Neural progenitor cell (in vitro differentiated cells): ENCODE data around the gene AVEN.

Source experiments
- EZH2 ChIP-seq: fragments of 200-600 bp; sonication (generic); IDR thresholded peaks from 2 replicates; pipeline ENCODE4 v1.6.1; 2017; ENCODE audit warnings: antibody characterized with exemption, mild to moderate bottlenecking, moderate library complexity
- EZH2phosphoT487 ChIP-seq: fragments of 200-600 bp; sonication (generic); IDR thresholded peaks from 2 replicates; pipeline ENCODE4 v1.6.1; 2017; ENCODE audit warnings: antibody characterized with exemption
- TF ChIP-seq, protein P1 (sequence below): fragments of 200-600 bp; sonication (generic); IDR thresholded peaks from 2 replicates; pipeline ENCODE4 v1.5.1; 2017; ENCODE audit warnings: antibody characterized with exemption, mild to moderate bottlenecking

DNA sequence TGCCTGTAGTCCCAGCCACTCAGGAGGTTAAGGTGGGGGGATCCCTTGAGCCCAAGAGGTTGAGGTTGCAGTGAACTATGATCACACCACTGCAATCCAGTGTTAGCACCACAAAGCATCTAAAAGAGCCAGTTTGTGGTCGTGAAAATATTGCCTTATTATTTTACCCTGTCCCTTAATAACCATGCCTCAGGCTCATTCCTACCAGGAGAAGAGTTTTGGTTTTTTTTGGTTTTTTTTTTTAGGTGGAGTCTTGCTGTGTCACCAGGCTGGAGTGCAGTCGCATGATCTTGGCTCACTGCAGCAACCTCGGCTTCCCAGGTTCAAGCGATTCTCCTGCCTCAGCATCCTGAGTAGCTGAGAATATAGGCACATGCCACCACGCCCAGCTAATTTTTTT is 17.9 kb upstream of the AVEN start:
- TF ChIP-seq, protein P1, sequence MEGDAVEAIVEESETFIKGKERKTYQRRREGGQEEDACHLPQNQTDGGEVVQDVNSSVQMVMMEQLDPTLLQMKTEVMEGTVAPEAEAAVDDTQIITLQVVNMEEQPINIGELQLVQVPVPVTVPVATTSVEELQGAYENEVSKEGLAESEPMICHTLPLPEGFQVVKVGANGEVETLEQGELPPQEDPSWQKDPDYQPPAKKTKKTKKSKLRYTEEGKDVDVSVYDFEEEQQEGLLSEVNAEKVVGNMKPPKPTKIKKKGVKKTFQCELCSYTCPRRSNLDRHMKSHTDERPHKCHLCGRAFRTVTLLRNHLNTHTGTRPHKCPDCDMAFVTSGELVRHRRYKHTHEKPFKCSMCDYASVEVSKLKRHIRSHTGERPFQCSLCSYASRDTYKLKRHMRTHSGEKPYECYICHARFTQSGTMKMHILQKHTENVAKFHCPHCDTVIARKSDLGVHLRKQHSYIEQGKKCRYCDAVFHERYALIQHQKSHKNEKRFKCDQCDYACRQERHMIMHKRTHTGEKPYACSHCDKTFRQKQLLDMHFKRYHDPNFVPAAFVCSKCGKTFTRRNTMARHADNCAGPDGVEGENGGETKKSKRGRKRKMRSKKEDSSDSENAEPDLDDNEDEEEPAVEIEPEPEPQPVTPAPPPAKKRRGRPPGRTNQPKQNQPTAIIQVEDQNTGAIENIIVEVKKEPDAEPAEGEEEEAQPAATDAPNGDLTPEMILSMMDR = no peak
- TF ChIP-seq EZH2 = no peak
- no peak for TF ChIP-seq EZH2phosphoT487
